Upper lobe of left lung (tissue), 6 donors: ENCODE results near the gene MOGAT1. TPM values are rescaled to one million over a fixed set of nuclear protein-coding genes. Genes with fewer than 3 reads are reported as not detected.

ENCODE experiments used
- ATAC-seq, 2 donors: fragments of 200-7000 bp; cut with Tn5 transposase; one replicate each; pipeline ENCODE4 v1.9.1; 2022; ENCODE audit warnings: mild to moderate bottlenecking in 2 of 2, moderate library complexity in 2 of 2; ENCODE audit not compliant: low FRiP score in 2 of 2
- DNase-seq, 2 donors: peaks; one replicate each; pipeline ENCODE4 v3.0.0-alpha.2; 2019 to 2020
- H3K27ac ChIP-seq, 4 donors: fragments of 200-600 bp; sonication (generic); one replicate each; pipeline ENCODE4 v1.5.1; 2016 to 2019
- H3K27me3 ChIP-seq, 4 donors: fragments of 200-600 bp; sonication (generic); one replicate each; pipeline ENCODE4 v1.5.1; 2017 to 2019
- H3K36me3 ChIP-seq, 4 donors: fragments of 200-600 bp; sonication (generic); one replicate each; pipeline ENCODE4 v1.5.1; 2016 to 2019
- H3K4me1 ChIP-seq, 4 donors: fragments of 200-600 bp; sonication (generic); one replicate each; pipeline ENCODE4 v1.5.1; 2018 to 2019
- H3K4me3 ChIP-seq, 4 donors: fragments of 200-600 bp; sonication (generic); one replicate each; pipeline ENCODE4 v1.5.1; 2017 to 2019; ENCODE audit warnings: mild to moderate bottlenecking in 2 of 4, moderate library complexity in 1 of 4
- H3K9me3 ChIP-seq, 4 donors: fragments of 200-600 bp; sonication (generic); one replicate each; pipeline ENCODE4 v1.5.1; 2018 to 2019
- CTCF ChIP-seq, 6 experiments: fragments of 450-650 bp in 4 of 6; fragments of 200-600 bp in 2 of 6; sonication (generic) in 2 of 6; IDR thresholded peaks; one replicate each; pipeline ENCODE4 v1.5.1; 2016 to 2019; ENCODE audit warnings: antibody characterized with exemption in 6 of 6
- EP300 ChIP-seq, 4 donors: sonication (generic); formaldehyde crosslinking; IDR thresholded peaks; one replicate each; pipeline ENCODE4 v1.5.1; 2017; ENCODE audit warnings: antibody characterized with exemption in 4 of 4, control low read depth in 2 of 4
- POLR2A ChIP-seq, 4 donors: fragments of 450-650 bp; IDR thresholded peaks; one replicate each; pipeline ENCODE4 v1.5.1; 2016 to 2017; ENCODE audit warnings: antibody characterized with exemption in 4 of 4, mild to moderate bottlenecking in 2 of 4
- POLR2AphosphoS5 ChIP-seq, 2 donors: sonication (generic); formaldehyde crosslinking; IDR thresholded peaks; one replicate each; pipeline ENCODE4 v1.5.1; 2017; ENCODE audit warnings: antibody characterized with exemption in 2 of 2
- WGBS, 2 donors: methylation state at CpG; one replicate each; pipeline ENCODE4 v1.1.5; 2017 to 2018; 5-methylcytosine and 5-hydroxymethylcytosine counted together
- total RNA-seq, 6 donors: library from RNA; depleted of rRNA in 4 of 6; stranded (reverse); fragments of >200 nt in 4 of 6; gene quantifications; one replicate each; pipeline versions ENCODE4 v1.1.0 to v1.2.1, GENCODE V29; 2016 to 2021
- donor health status: DM: no; HTN: no; CAD: no; lungs with moderate emphysema.
- donor health status: DM: no; HTN: yes; CAD: no; lungs with severe emphysema.

MOGAT1 gene
- total RNA-seq, 6 donors from 2014 or later, result 0.46 to 4.4 (median 1.1) TPM

- ATAC-seq, result no peak
- no peaks in the 10 kb centered on the region for H3K27me3 ChIP-seq
- WGBS, 2 donors, result 94% methylated on average over 3 of the region's 3 CpGs
- H3K36me3 ChIP-seq, result peaks cover 0 to 48% (median 17%) of the 10 kb centered on the region in 4 donors
- H3K27ac ChIP-seq, result no peak overlapping the region
- no peak overlapping the region for H3K4me3 ChIP-seq
- H3K4me1 ChIP-seq, result peaks cover 0 to 3% (median 0%) of the 10 kb centered on the region in 4 donors
- H3K9me3 ChIP-seq, result no peaks in the 10 kb centered on the region
- no peak for DNase-seq
- TF ChIP-seq POLR2AphosphoS5 (IDR thresholded peaks at IDR 0.05) (no peak), POLR2A (IDR thresholded peaks at IDR 0.05) (no peak), EP300 (IDR thresholded peaks at IDR 0.05) (no peak), CTCF (IDR thresholded peaks at IDR 0.05) (no peak)
Observed at GRCh38 chr2:222646008-222646407, 25.4 kb upstream of the MOGAT1 start.

GRCh38 chr2:222649801-222650200, 21.7 kb upstream of the MOGAT1 start:
- H3K4me1 ChIP-seq, result peaks cover 11 to 22% (median 17%) of the 10 kb centered on the region in 4 donors
- no peak overlapping the region for H3K4me3 ChIP-seq
- no peak overlapping the region for H3K27ac ChIP-seq
- 95 to 99% methylated on average over 3 of the region's 3 CpGs for WGBS, 2 donors
- TF ChIP-seq POLR2AphosphoS5 (IDR thresholded peaks at IDR 0.05) (no peak), CTCF (IDR thresholded peaks at IDR 0.05) (no peak), EP300 (IDR thresholded peaks at IDR 0.05) (no peak), POLR2A (IDR thresholded peaks at IDR 0.05) (no peak)
- peaks cover 0 to 28% (median 8%) of the 10 kb centered on the region in 4 donors for H3K36me3 ChIP-seq
- no peak for ATAC-seq
- H3K27me3 ChIP-seq, result no peaks in the 10 kb centered on the region
- DNase-seq, result no peak
- H3K9me3 ChIP-seq, result no peaks in the 10 kb centered on the region

GRCh38 chr2:222651718-222652418, 19.6 kb upstream of the MOGAT1 start:
- 87 to 92% methylated on average over 3 to 4 of the region's 4 CpGs for WGBS, 2 donors
- H3K4me1 ChIP-seq, result peaks cover 20 to 34% (median 27%) of the 10 kb centered on the region in 4 donors
- H3K9me3 ChIP-seq, result no peaks in the 10 kb centered on the region
- no peak for ATAC-seq
- H3K4me3 ChIP-seq, result no peak overlapping the region
- no peak for DNase-seq
- H3K27me3 ChIP-seq, result no peaks in the 10 kb centered on the region
- TF ChIP-seq EP300 (IDR thresholded peaks at IDR 0.05) (no peak), POLR2AphosphoS5 (IDR thresholded peaks at IDR 0.05) (no peak)
- no peak overlapping the region for H3K27ac ChIP-seq
- H3K36me3 ChIP-seq, result peaks cover 0 to 17% (median 6%) of the 10 kb centered on the region in 4 donors

GRCh38 chr2:222652491-222653255, 18.8 kb upstream of the MOGAT1 start:
- no peaks in the 10 kb centered on the region for H3K27me3 ChIP-seq
- peaks cover 0 to 9% (median 3%) of the 10 kb centered on the region in 4 donors for H3K36me3 ChIP-seq
- 57 to 69% methylated on average over 8 of the region's 8 CpGs for WGBS, 2 donors
- H3K27ac ChIP-seq, result no peak overlapping the region
- H3K4me3 ChIP-seq, result no peak overlapping the region
- H3K9me3 ChIP-seq, result no peaks in the 10 kb centered on the region
- ATAC-seq (no peak), DNase-seq (no peak)
- H3K4me1 ChIP-seq, result peaks cover 23 to 35% (median 27%) of the 10 kb centered on the region in 4 donors
- no peak for TF ChIP-seq POLR2AphosphoS5 (IDR thresholded peaks at IDR 0.05)
- no peak for TF ChIP-seq EP300 (IDR thresholded peaks at IDR 0.05)
- TF ChIP-seq POLR2A (IDR thresholded peaks at IDR 0.05), result no peak
- TF ChIP-seq CTCF (IDR thresholded peaks at IDR 0.05), result no peak

- TF ChIP-seq CTCF (IDR thresholded peaks at IDR 0.05), result no peak
- no peak for TF ChIP-seq POLR2A (IDR thresholded peaks at IDR 0.05)
- TF ChIP-seq EP300 (IDR thresholded peaks at IDR 0.05), result no peak
- no peak for TF ChIP-seq POLR2AphosphoS5 (IDR thresholded peaks at IDR 0.05)
- Histone ChIP-seq H3K27me3 (no peaks in the 10 kb centered on the region), H3K4me1 (peaks cover 23 to 35% (median 27%) of the 10 kb centered on the region in 4 donors), H3K9me3 (no peaks in the 10 kb centered on the region), H3K27ac (no peak overlapping the region), H3K36me3 (peaks cover 0 to 3% (median 0%) of the 10 kb centered on the region in 4 donors), H3K4me3 (no peak overlapping the region)
- DNase-seq (no peak), ATAC-seq (no peak)
Observed at GRCh38 chr2:222653280-222653679, 18.2 kb upstream of the MOGAT1 start.
